H1 (cell line): Measurements from ENCODE around the gene POLE. TPM values are rescaled to one million over a fixed set of nuclear protein-coding genes. Genes with fewer than 3 reads are reported as not detected.

Experiments
- CTCF ChIA-PET: fragments of 300-600 bp; sonication (Branson Sonifier 250); formaldehyde crosslinking; loops from one replicate; lab custom pipeline; 2021; ENCODE audit not compliant: partially characterized antibody; lab: Charles Lee
- POLR2A ChIA-PET: fragments of 300-600 bp; sonication (Branson Sonifier 250); formaldehyde crosslinking; loops from one replicate; lab custom pipeline; 2021; ENCODE audit warnings: inconsistent platforms; ENCODE audit not compliant: partially characterized antibody; lab: Charles Lee
- DNase-seq, 2 experiments: peaks; one replicate each; pipeline versions ENCODE4 v3.0.0 to v3.0.0-alpha.2; 2010 to 2022; ENCODE audit warnings: low spot score in 2 of 2, low read depth in 1 of 2, mixed read lengths in 1 of 2
- FAIRE-seq: peaks from 2 replicates; lab custom pipeline; 2011; peaks lifted over from hg19 to GRCh38; lab: Jason Lieb, UNC
- H2AFZ ChIP-seq: 2 replicates; pipeline ENCODE4 v1.8.1; 2012; ENCODE audit warnings: low read length, inconsistent platforms
- H2AK5ac ChIP-seq: 2 replicates; pipeline ENCODE4 v1.6.1; 2013; ENCODE audit warnings: low read depth, low read length
- H2BK120ac ChIP-seq: replicated peaks from 2 replicates; pipeline ENCODE3; 2013; ENCODE audit warnings: low read depth, low read length, inconsistent platforms
- H2BK12ac ChIP-seq: 2 replicates; pipeline ENCODE4 v1.6.1; 2013; ENCODE audit warnings: low read depth, low read length
- H2BK15ac ChIP-seq: 2 replicates; pipeline ENCODE4 v1.6.1; 2013; ENCODE audit warnings: low read length
- H2BK20ac ChIP-seq: 2 replicates; pipeline ENCODE4 v1.6.1; 2013; ENCODE audit warnings: low read length
- H2BK5ac ChIP-seq: 2 replicates; pipeline ENCODE4 v1.6.1; 2013; ENCODE audit warnings: low read depth, low read length
- H3K14ac ChIP-seq: 2 replicates; pipeline ENCODE4 v1.6.1; 2013; ENCODE audit warnings: inconsistent platforms; ENCODE audit not compliant: insufficient read length
- H3K18ac ChIP-seq: 2 replicates; pipeline ENCODE4 v1.6.1; 2013; ENCODE audit warnings: low read length; ENCODE audit errors: extremely low read depth
- H3K23ac ChIP-seq: 2 replicates; pipeline ENCODE4 v1.6.1; 2013; ENCODE audit warnings: inconsistent platforms; ENCODE audit not compliant: insufficient read length
- H3K23me2 ChIP-seq: 2 replicates; pipeline ENCODE4 v1.6.1; 2013; ENCODE audit warnings: low read depth, low read length
- H3K27ac ChIP-seq: 2 replicates; pipeline ENCODE4 v1.6.1; 2011; ENCODE audit warnings: low read depth, low read length, inconsistent platforms
- H3K27me3 ChIP-seq, 4 experiments: replicated peaks in 1 of 4; 1 replicate in 1 of 4; 2 replicates in 3 of 4; pipeline versions ENCODE4 v1.6.1 to v1.8.1; 2011 to 2013; ENCODE audit warnings: low read length in 3 of 4, mild to moderate bottlenecking in 3 of 4, inconsistent platforms in 2 of 4, mixed read lengths in 2 of 4, moderate library complexity in 1 of 4; ENCODE audit not compliant: control insufficient read depth in 3 of 4, insufficient read depth in 3 of 4; ENCODE audit errors: extremely low read depth in 1 of 4
- H3K36me3 ChIP-seq, 4 experiments: 2 replicates each; pipeline versions ENCODE4 v1.6.1 to v1.8.1; 2011 to 2013; ENCODE audit warnings: mild to moderate bottlenecking in 4 of 4, low read length in 3 of 4, moderate library complexity in 2 of 4, control low read depth in 1 of 4, inconsistent platforms in 1 of 4; ENCODE audit not compliant: insufficient read depth in 4 of 4, control insufficient read depth in 2 of 4
- H3K4ac ChIP-seq: replicated peaks from 2 replicates; pipeline ENCODE3; 2013; ENCODE audit warnings: low read length, low read depth, mixed read lengths, inconsistent platforms; ENCODE audit not compliant: insufficient read length
- H3K4me1 ChIP-seq, 4 experiments: replicated peaks in 1 of 4; 1 replicate in 1 of 4; 2 replicates in 3 of 4; pipeline versions ENCODE4 v1.6.1 to v1.8.1; 2011 to 2013; ENCODE audit warnings: low read length in 3 of 4, inconsistent platforms in 2 of 4, mixed read lengths in 1 of 4; ENCODE audit not compliant: insufficient read depth in 4 of 4, control insufficient read depth in 3 of 4
- H3K4me2 ChIP-seq, 2 experiments: 2 replicates each; pipeline versions ENCODE4 v1.6.1 to v1.8.1; 2011 to 2013; ENCODE audit warnings: low read depth in 2 of 2, low read length in 2 of 2, control low read depth in 1 of 2, inconsistent platforms in 1 of 2, mild to moderate bottlenecking in 1 of 2; ENCODE audit not compliant: insufficient read depth in 1 of 2
- H3K4me3 ChIP-seq, 4 experiments: fragments of 200-600, 300-600 bp in 1 of 4; sonication (generic), shearing (Covaris generic), sonication (Bioruptor Twin) in 1 of 4; 2 replicates each; pipeline versions ENCODE4 v1.5.1 to v1.8.1; 2011 to 2016; ENCODE audit warnings: low read length in 4 of 4, low read depth in 3 of 4, control low read depth in 2 of 4, inconsistent platforms in 2 of 4, mild to moderate bottlenecking in 2 of 4, mixed read lengths in 1 of 4, moderate library complexity in 1 of 4; ENCODE audit not compliant: insufficient read depth in 2 of 4; ENCODE audit errors: extremely low read depth in 1 of 4
- H3K56ac ChIP-seq: replicated peaks from 2 replicates; pipeline ENCODE3; 2013; ENCODE audit warnings: low read depth, mild to moderate bottlenecking, mixed read lengths, low read length, inconsistent platforms; ENCODE audit not compliant: insufficient read length
- H3K79me1 ChIP-seq: 2 replicates; pipeline ENCODE4 v1.6.1; 2013; ENCODE audit warnings: low read depth, low read length, control low read depth
- H3K79me2 ChIP-seq, 2 experiments: 2 replicates each; pipeline versions ENCODE4 v1.6.1 to v1.8.1; 2012 to 2013; ENCODE audit warnings: low read length in 2 of 2, mild to moderate bottlenecking in 2 of 2, inconsistent platforms in 1 of 2; ENCODE audit not compliant: insufficient read depth in 2 of 2, control insufficient read depth in 1 of 2
- H3K9ac ChIP-seq, 4 experiments: replicated peaks in 1 of 4; 1 replicate in 1 of 4; 2 replicates in 3 of 4; pipeline versions ENCODE4 v1.6.1 to v1.8.1; 2011 to 2013; ENCODE audit warnings: low read depth in 3 of 4, low read length in 3 of 4, control low read depth in 2 of 4, mild to moderate bottlenecking in 2 of 4, moderate library complexity in 2 of 4, inconsistent platforms in 1 of 4; ENCODE audit errors: extremely low read depth in 1 of 4
- H3K9me3 ChIP-seq, 2 experiments: 2 replicates each; pipeline versions ENCODE4 v1.6.1 to v1.8.1; 2012 to 2013; ENCODE audit warnings: mild to moderate bottlenecking in 2 of 2, moderate library complexity in 2 of 2, control low read depth in 1 of 2, inconsistent platforms in 1 of 2, low read depth in 1 of 2, low read length in 1 of 2, mixed read lengths in 1 of 2; ENCODE audit not compliant: insufficient read depth in 2 of 2
- H4K20me1 ChIP-seq, 2 experiments: replicated peaks in 1 of 2; 2 replicates each; pipeline versions ENCODE3 to v1.8.1; 2011 to 2013; ENCODE audit warnings: inconsistent platforms in 2 of 2, low read length in 2 of 2, mild to moderate bottlenecking in 1 of 2; ENCODE audit not compliant: insufficient read depth in 2 of 2, control insufficient read depth in 1 of 2
- H4K5ac ChIP-seq: 2 replicates; pipeline ENCODE4 v1.6.1; 2013; ENCODE audit warnings: low read length, low read depth, mixed read lengths, inconsistent platforms; ENCODE audit not compliant: insufficient read length
- H4K8ac ChIP-seq: 2 replicates; pipeline ENCODE4 v1.8.0; 2013; ENCODE audit warnings: mild to moderate bottlenecking, moderate library complexity, low read length, inconsistent platforms; ENCODE audit not compliant: insufficient read depth; ENCODE audit errors: extremely low read depth
- H4K91ac ChIP-seq: replicated peaks from 2 replicates; pipeline ENCODE3; 2013; ENCODE audit warnings: low read length, mixed read lengths, inconsistent platforms; ENCODE audit not compliant: insufficient read length
- BRCA1 ChIP-seq: IDR thresholded peaks from 2 replicates; pipeline ENCODE4 v1.6.1; 2012; ENCODE audit warnings: low read depth, low read length, improper control_type of control experiment
- EGR1 ChIP-seq: IDR thresholded peaks from 2 replicates; pipeline ENCODE4 v1.6.1; 2011; ENCODE audit warnings: low read depth, low read length, borderline replicate concordance
- TBP ChIP-seq: IDR thresholded peaks from 2 replicates; pipeline ENCODE4 v1.6.1; 2011; ENCODE audit warnings: low read depth, low read length, improper control_type of control experiment
- WGBS, 2 experiments: shearing (Covaris generic) in 1 of 2; methylation state at CpG; one replicate each; pipeline versions ENCODE4 v1.1.6 to v1.1.7; 2013 to 2015; ENCODE audit warnings: low lambda C conversion rate in 2 of 2, mixed read lengths in 2 of 2, inconsistent platforms in 1 of 2, low coverage in 1 of 2, missing lambda C conversion rate in 1 of 2; ENCODE audit not compliant: insufficient replicate concordance in 2 of 2, insufficient coverage in 1 of 2, insufficient read length in 1 of 2; ENCODE audit errors: extremely low coverage in 1 of 2, missing lambda C conversion rate in 1 of 2; 5-methylcytosine and 5-hydroxymethylcytosine counted together
- polyA plus RNA-seq, 7 experiments: library from polyadenylated mRNA; depleted of rRNA in 3 of 7; stranded (reverse) in 5 of 7; unstranded in 2 of 7; fragments of >200 nt in 5 of 7; fragments of 200-250 nt in 2 of 7; gene quantifications; 1 replicate in 5 of 7; 2 replicates in 1 of 7; 4 replicates in 1 of 7; pipeline versions ENCODE4 v1.2.1 to v1.2.3, GENCODE V29; 2011 to 2013; ENCODE audit warnings: missing spikeins in 2 of 7, mixed read lengths in 2 of 7
- total RNA-seq: library from RNA; stranded (reverse); fragmentation: NEBNext Ultra II Directional; extraction: Animal tissue kit (Norgen Biotek cat#: 25700); gene quantifications from 2 replicates; pipeline ENCODE4 v1.2.1, GENCODE V29; 2021

Gene POLE
- total and polyA plus RNA-seq, 2 of the 8 experiments (the other 6 are each of a cell fraction or from before 2014, with no cell fraction given): 59.7 to 115 TPM

GRCh38 chr12:132665794-132666193, 21.3 kb downstream of the POLE start:
- no peaks in the 10 kb centered on the region for H3K23me2 ChIP-seq
- no peak overlapping the region for H3K4ac ChIP-seq
- no peaks in the 10 kb centered on the region for H3K9me3 ChIP-seq
- H3K36me3 ChIP-seq: peaks cover 51 to 93% (median 80%) of the 10 kb centered on the region in 4 experiments
- DNase-seq (no peak), FAIRE-seq (no peak)
- WGBS, 2 experiments: 97% methylated on average over 6 of the region's 6 CpGs; no CpG with 5 or more reads in 1 of the 2 experiments
- no peaks in the 10 kb centered on the region; the same call in 1 of the 2 replicates for H3K79me1 ChIP-seq
- H3K4me2 ChIP-seq: no peak overlapping the region
- no peak overlapping the region for H2AK5ac ChIP-seq
- H3K56ac ChIP-seq: no peak overlapping the region
- no peak overlapping the region for H2BK5ac ChIP-seq
- H4K5ac ChIP-seq: no peak overlapping the region
- no peak overlapping the region for H2BK120ac ChIP-seq
- peaks cover 11 to 20% of the 10 kb centered on the region in 2 experiments for H4K20me1 ChIP-seq
- no peak overlapping the region for H2BK12ac ChIP-seq
- ChIA-PET POLR2A (interaction anchor here (1.0 to 1.6 kb wide), 2 partner anchors 11 to 28 kb away, joined by 3 read pairs; no protein-coding TSS in a partner anchor), CTCF (interaction anchor here (0.7 to 1.7 kb wide), 2 partner anchors 20 to 25 kb away, joined by 3 read pairs; no protein-coding TSS in a partner anchor)
- no peak overlapping the region for H3K4me3 ChIP-seq
- H4K91ac ChIP-seq: no peak overlapping the region
- no peak overlapping the region for H3K23ac ChIP-seq
- H2AFZ ChIP-seq: no peak overlapping the region
- H2BK15ac ChIP-seq: no peak overlapping the region
- TF ChIP-seq BRCA1: no peak
- no peak for TF ChIP-seq EGR1
- TF ChIP-seq TBP: no peak
- H3K14ac ChIP-seq: no peak overlapping the region
- no peak overlapping the region for H2BK20ac ChIP-seq
- H3K27ac ChIP-seq: no peak overlapping the region
- no peak overlapping the region for H4K8ac ChIP-seq
- H3K79me2 ChIP-seq: no peaks in the 10 kb centered on the region
- no peaks in the 10 kb centered on the region for H3K4me1 ChIP-seq
- no peak overlapping the region for H3K9ac ChIP-seq
- no peaks in the 10 kb centered on the region; a peak in 1 of 7 replicates for H3K27me3 ChIP-seq
- no peak overlapping the region for H3K18ac ChIP-seq
